Mesenchymal stem cell (in vitro differentiated cells and primary cell): ENCODE measurements around the gene TUBGCP3.

Source experiments
- DNase-seq: peaks from one replicate; pipeline ENCODE4 v3.0.0-alpha.2; 2013
- H2AFZ ChIP-seq: one replicate; pipeline ENCODE4 v1.6.1; 2013; ENCODE audit warnings: low read depth, mild to moderate bottlenecking, control low read depth, inconsistent platforms, low read length, moderate library complexity
- H2AK5ac ChIP-seq: 2 replicates; pipeline ENCODE4 v1.6.1; 2013; ENCODE audit warnings: low read length, moderate library complexity, mild to moderate bottlenecking, inconsistent platforms; ENCODE audit not compliant: severe bottlenecking
- H2BK120ac ChIP-seq: one replicate; pipeline ENCODE4 v1.6.1; 2013; ENCODE audit warnings: low read depth, mild to moderate bottlenecking, inconsistent platforms, low read length, moderate library complexity
- H2BK12ac ChIP-seq, 2 experiments: one replicate each; pipeline ENCODE4 v1.6.1; 2013; ENCODE audit warnings: inconsistent platforms in 2 of 2, low read length in 2 of 2, mild to moderate bottlenecking in 2 of 2, moderate library complexity in 2 of 2, control low read depth in 1 of 2
- H2BK15ac ChIP-seq: one replicate; pipeline ENCODE4 v1.6.1; 2013; ENCODE audit warnings: mild to moderate bottlenecking, low read depth, inconsistent platforms; ENCODE audit not compliant: poor library complexity, severe bottlenecking
- H2BK5ac ChIP-seq: 2 replicates; pipeline ENCODE4 v1.6.1; 2013; ENCODE audit warnings: low read depth, mild to moderate bottlenecking, low read length, control low read depth, inconsistent platforms; ENCODE audit not compliant: poor library complexity, severe bottlenecking
- H3K14ac ChIP-seq, 2 experiments: one replicate each; pipeline ENCODE4 v1.6.1; 2013; ENCODE audit warnings: inconsistent platforms in 2 of 2, low read length in 2 of 2, control low read depth in 1 of 2, mild to moderate bottlenecking in 1 of 2, moderate library complexity in 1 of 2
- H3K18ac ChIP-seq, 2 experiments: one replicate each; pipeline ENCODE4 v1.6.1; 2013; ENCODE audit warnings: inconsistent platforms in 2 of 2, low read length in 2 of 2, control low read depth in 1 of 2, low read depth in 1 of 2, mild to moderate bottlenecking in 1 of 2
- H3K23ac ChIP-seq, 2 experiments: one replicate each; pipeline ENCODE4 v1.6.1; 2013; ENCODE audit warnings: inconsistent platforms in 2 of 2, low read length in 2 of 2, mild to moderate bottlenecking in 2 of 2, moderate library complexity in 2 of 2, control low read depth in 1 of 2
- H3K27ac ChIP-seq: 2 replicates; pipeline ENCODE4 v1.5.1; 2013; ENCODE audit warnings: mild to moderate bottlenecking, moderate library complexity, low read length, control low read depth, inconsistent platforms; ENCODE audit not compliant: poor library complexity, severe bottlenecking
- H3K27me3 ChIP-seq, 2 experiments: 2 replicates each; pipeline versions ENCODE4 v1.6.1 to v1.7.0; 2013; ENCODE audit warnings: low read length in 2 of 2, mild to moderate bottlenecking in 2 of 2, moderate library complexity in 2 of 2, control low read depth in 1 of 2, inconsistent platforms in 1 of 2; ENCODE audit not compliant: control insufficient read depth in 1 of 2, insufficient read depth in 1 of 2
- H3K36me3 ChIP-seq, 2 experiments: 2 replicates each; pipeline versions ENCODE4 v1.6.1 to v1.7.0; 2013; ENCODE audit warnings: low read length in 2 of 2, control low read depth in 1 of 2, inconsistent platforms in 1 of 2, low read depth in 1 of 2, mild to moderate bottlenecking in 1 of 2; ENCODE audit not compliant: insufficient read depth in 2 of 2, control insufficient read depth in 1 of 2
- H3K4ac ChIP-seq, 2 experiments: one replicate each; pipeline ENCODE4 v1.6.1; 2013; ENCODE audit warnings: inconsistent platforms in 2 of 2, low read length in 2 of 2, mild to moderate bottlenecking in 2 of 2, moderate library complexity in 2 of 2, control low read depth in 1 of 2, low read depth in 1 of 2
- H3K4me1 ChIP-seq: 2 replicates; pipeline ENCODE4 v1.6.1; 2013; ENCODE audit warnings: low read depth, low read length, control low read depth; ENCODE audit not compliant: control insufficient read depth, insufficient read depth
- H3K4me2 ChIP-seq: 2 replicates; pipeline ENCODE4 v1.6.1; 2013; ENCODE audit warnings: low read length, mild to moderate bottlenecking, inconsistent platforms; ENCODE audit not compliant: poor library complexity, severe bottlenecking
- H3K4me3 ChIP-seq, 2 experiments: 2 replicates each; pipeline versions ENCODE4 v1.5.1 to v1.7.0; 2013; ENCODE audit warnings: low read length in 2 of 2, mild to moderate bottlenecking in 2 of 2, control low read depth in 1 of 2, low read depth in 1 of 2; ENCODE audit not compliant: insufficient read depth in 1 of 2
- H3K79me1 ChIP-seq: replicated peaks from 2 replicates; pipeline ENCODE4 v1.6.1; 2013; ENCODE audit warnings: mild to moderate bottlenecking, control low read depth, low read length, inconsistent platforms; ENCODE audit not compliant: poor library complexity, severe bottlenecking
- H3K9ac ChIP-seq: 2 replicates; pipeline ENCODE4 v1.7.0; 2013; ENCODE audit warnings: mild to moderate bottlenecking, low read length, moderate library complexity
- H3K9me3 ChIP-seq: 2 replicates; pipeline ENCODE4 v1.7.0; 2013; ENCODE audit warnings: mild to moderate bottlenecking, low read length; ENCODE audit not compliant: control insufficient read depth
- H4K8ac ChIP-seq: one replicate; pipeline ENCODE4 v1.6.1; 2013; ENCODE audit warnings: inconsistent platforms, mild to moderate bottlenecking, low read length, moderate library complexity
- H4K91ac ChIP-seq: one replicate; pipeline ENCODE4 v1.6.1; 2013; ENCODE audit warnings: mild to moderate bottlenecking, low read length, inconsistent platforms
- WGBS: methylation state at CpG from one replicate; pipeline ENCODE4 v1.1.7; 2013; ENCODE audit warnings: mixed read lengths; 5-methylcytosine and 5-hydroxymethylcytosine counted together

Gene TUBGCP3

GRCh38 chr13:112574834-112575613 lies 12.9 kb downstream of the TUBGCP3 start:
- no peaks in the 10 kb centered on the region for H3K9me3 ChIP-seq
- H3K4me3 ChIP-seq = no peak overlapping the region
- H3K27ac ChIP-seq = no peak overlapping the region
- H3K27me3 ChIP-seq = no peaks in the 10 kb centered on the region
- peak overlapping the region; percentile 93 for H4K8ac ChIP-seq
- peak overlapping the region; percentile 40 for H4K91ac ChIP-seq
- no peak overlapping the region for H3K14ac ChIP-seq
- H2BK120ac ChIP-seq = no peak overlapping the region
- no peak overlapping the region for H2AFZ ChIP-seq
- WGBS = 92% methylated on average over 1 of the region's 7 CpGs
- peaks cover 0 to under 1% of the 10 kb centered on the region in 2 experiments for H3K36me3 ChIP-seq
- peaks cover 37% of the 10 kb centered on the region for H3K79me1 ChIP-seq
- peak overlapping the region; percentile 52 to 66 for H3K18ac ChIP-seq
- H2BK5ac ChIP-seq = no peak overlapping the region
- peak overlapping the region; percentile 65 for H2AK5ac ChIP-seq
- no peak overlapping the region for H3K23ac ChIP-seq
- no peak overlapping the region for H3K4ac ChIP-seq
- peak overlapping the region in 1 of 2 experiments; percentile 69 for H2BK12ac ChIP-seq
- H2BK15ac ChIP-seq = no peak overlapping the region
- H3K9ac ChIP-seq = peak overlapping the region; percentile 21
- no peak for DNase-seq
- no peak overlapping the region for H3K4me2 ChIP-seq
- H3K4me1 ChIP-seq = peaks cover 7% of the 10 kb centered on the region

- Histone ChIP-seq H2BK120ac (no peak overlapping the region), H3K9me3 (no peaks in the 10 kb centered on the region), H3K27ac (no peak overlapping the region), H2BK5ac (no peak overlapping the region), H3K18ac (peak overlapping the region in 1 of 2 experiments; percentile 12), H3K4me3 (no peak overlapping the region), H3K79me1 (peaks cover 39% of the 10 kb centered on the region), H2BK15ac (no peak overlapping the region), H3K36me3 (peaks cover 0 to 3% of the 10 kb centered on the region in 2 experiments), H3K14ac (no peak overlapping the region), H3K4me2 (no peak overlapping the region), H2AFZ (no peak overlapping the region), H2BK12ac (no peak overlapping the region), H3K23ac (no peak overlapping the region), H3K4me1 (peaks cover 7% of the 10 kb centered on the region), H3K27me3 (no peaks in the 10 kb centered on the region), H3K4ac (no peak overlapping the region), H4K8ac (no peak overlapping the region), H4K91ac (no peak overlapping the region), H3K9ac (no peak overlapping the region), H2AK5ac (peak overlapping the region; percentile 65)
- DNase-seq = peak; percentile 26
- WGBS = no CpG with 5 or more reads among the region's 1 CpG
These were observed 13.5 kb downstream of the TUBGCP3 start for GRCh38 chr13:112574416-112574815.

GRCh38 chr13:112573710-112574109 lies 14.2 kb downstream of the TUBGCP3 start:
- DNase-seq = no peak
- Histone ChIP-seq H3K27me3 (no peaks in the 10 kb centered on the region), H3K27ac (no peak overlapping the region), H3K18ac (no peak overlapping the region), H2BK15ac (no peak overlapping the region), H2BK120ac (no peak overlapping the region), H3K14ac (no peak overlapping the region), H3K36me3 (peaks cover 3% of the 10 kb centered on the region in 2 experiments), H3K79me1 (peaks cover 38% of the 10 kb centered on the region), H4K91ac (no peak overlapping the region), H2AK5ac (no peak overlapping the region), H3K9ac (no peak overlapping the region), H4K8ac (no peak overlapping the region), H3K23ac (no peak overlapping the region), H3K4ac (peak overlapping the region; percentile 28 to 52), H3K4me2 (no peak overlapping the region), H3K4me3 (no peak overlapping the region), H2AFZ (no peak overlapping the region), H2BK5ac (no peak overlapping the region), H2BK12ac (no peak overlapping the region), H3K4me1 (peaks cover 4% of the 10 kb centered on the region), H3K9me3 (no peaks in the 10 kb centered on the region)
- 97% methylated on average over 2 of the region's 2 CpGs for WGBS

GRCh38 chr13:112572366-112572765 lies 15.6 kb downstream of the TUBGCP3 start:
- no peak for DNase-seq
- Histone ChIP-seq H4K91ac (no peak overlapping the region), H3K4ac (no peak overlapping the region), H2BK5ac (no peak overlapping the region), H3K9me3 (no peaks in the 10 kb centered on the region), H3K4me3 (no peak overlapping the region), H3K9ac (no peak overlapping the region), H3K4me1 (peaks cover 4% of the 10 kb centered on the region), H3K23ac (no peak overlapping the region), H3K14ac (no peak overlapping the region), H3K27me3 (no peaks in the 10 kb centered on the region), H3K36me3 (peaks cover 9 to 16% of the 10 kb centered on the region in 2 experiments), H2BK120ac (no peak overlapping the region), H4K8ac (no peak overlapping the region), H3K79me1 (peaks cover 43% of the 10 kb centered on the region), H2AFZ (no peak overlapping the region), H2BK12ac (no peak overlapping the region), H3K4me2 (no peak overlapping the region), H3K27ac (no peak overlapping the region), H3K18ac (no peak overlapping the region), H2BK15ac (no peak overlapping the region), H2AK5ac (no peak overlapping the region)
- 93% methylated on average over 3 of the region's 5 CpGs for WGBS
